AG04449 (cell line): ENCODE results near the gene MIPEP.
"Not testable (repeated sequence)": the region's sequence is repeated elsewhere in the genome, so short reads cannot be mapped to it uniquely, and the experiment has no call there.

Experiments used
- CTCF ChIA-PET: fragments of 350-600 bp; formaldehyde crosslinking; extraction: SDS; loops from one replicate; lab custom pipeline; 2021; ENCODE audit warnings: antibody characterized with exemption; lab: Yijun Ruan, JAX
- POLR2A ChIA-PET: fragments of 400-600, 350-600 bp; formaldehyde crosslinking; extraction: SDS; loops from one replicate; lab custom pipeline; 2020; ENCODE audit warnings: antibody characterized with exemption, inconsistent platforms; lab: Yijun Ruan, JAX
- DNase-seq: peaks from one replicate; pipeline ENCODE4 v3.0.0-alpha.2; 2010; ENCODE audit warnings: low read depth, low spot score
- H3K4me3 ChIP-seq: 2 replicates; pipeline ENCODE4 v1.5.1; 2011; ENCODE audit warnings: low read depth, mild to moderate bottlenecking, control low read depth, low read length
- CTCF ChIP-seq: IDR thresholded peaks from one replicate; pipeline ENCODE4 v1.5.1; 2011; ENCODE audit warnings: mild to moderate bottlenecking, moderate library complexity, low read length, control low read depth, inconsistent platforms; ENCODE audit not compliant: insufficient read depth; ENCODE audit errors: missing control alignments

The MIPEP gene

GRCh38 chr13:23905766-23906165, 16.6 kb upstream of the MIPEP start:
- no peak overlapping the region for H3K4me3 ChIP-seq
- ChIA-PET CTCF (interaction anchor here (1.3 kb wide), 1 partner anchor 13 kb away, joined by 6 read pairs; no protein-coding TSS in a partner anchor), POLR2A (no interaction called here)
- no peak for DNase-seq
- no peak for TF ChIP-seq CTCF

- no peak for DNase-seq
- POLR2A ChIA-PET = no interaction called here
- H3K4me3 ChIP-seq = no peak overlapping the region
- TF ChIP-seq CTCF = no peak
- CTCF ChIA-PET = interaction anchor here (1.2 to 7.4 kb wide), 5 partner anchors 15 to 436 kb away, joined by 3 to 66 read pairs (median 8); partner anchors contain the start of gene MIPEP
Measured at GRCh38 chr13:23903906-23904280, 14.7 kb upstream of the MIPEP start.

GRCh38 chr13:23902975-23903905, 14.0 kb upstream of the MIPEP start:
- no peak for DNase-seq
- no peak for TF ChIP-seq CTCF
- POLR2A ChIA-PET = no interaction called here
- no peak overlapping the region for H3K4me3 ChIP-seq
- CTCF ChIA-PET = interaction anchor here (1.1 to 7.4 kb wide), 8 partner anchors 15 to 439 kb away, joined by 3 to 66 read pairs (median 5); partner anchors contain the start of gene MIPEP

- H3K4me3 ChIP-seq = no peak overlapping the region
- DNase-seq = no peak
- no peak for TF ChIP-seq CTCF
- ChIA-PET POLR2A (no interaction called here), CTCF (interaction anchor here (1.7 to 7.4 kb wide), 4 partner anchors 9 to 433 kb away, joined by 4 to 66 read pairs (median 31); partner anchors contain the start of gene MIPEP)
Measured at GRCh38 chr13:23901365-23901764, 12.2 kb upstream of the MIPEP start.

DNA sequence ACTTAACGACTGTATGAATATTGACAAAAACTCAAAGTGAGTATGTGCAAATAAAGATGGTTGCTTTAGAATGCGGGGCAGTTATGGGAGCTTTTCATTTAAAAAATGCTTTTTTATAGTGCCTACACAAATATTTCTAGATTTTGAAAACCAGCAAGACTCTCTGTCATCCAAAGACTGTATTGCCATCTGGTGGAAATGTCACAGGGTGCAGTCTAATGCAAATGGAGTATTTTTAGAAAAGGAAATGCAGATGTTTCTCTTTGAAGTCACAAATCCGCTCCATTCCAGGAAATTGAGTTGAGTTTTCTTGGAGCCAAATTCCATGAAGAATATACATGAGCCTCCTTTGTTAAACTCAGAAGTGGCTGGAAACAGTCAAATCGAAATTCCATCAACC, 10.4 kb upstream of the MIPEP start:
- DNase-seq = no peak
- no peak overlapping the region for H3K4me3 ChIP-seq
- TF ChIP-seq CTCF = peak; percentile 33
- POLR2A ChIA-PET = no interaction called here
- CTCF ChIA-PET = interaction anchor here (0.6 to 7.4 kb wide), 17 partner anchors 11 to 577 kb away, joined by 3 to 66 read pairs (median 3); partner anchors contain the start of gene MIPEP

GRCh38 chr13:23898101-23898500, 8.9 kb upstream of the MIPEP start:
- no peak for TF ChIP-seq CTCF
- CTCF ChIA-PET = interaction anchor here (1.0 to 7.4 kb wide), 5 partner anchors 10 to 554 kb away, joined by 3 to 66 read pairs (median 5); partner anchors contain the start of gene MIPEP
- no peak for DNase-seq
- POLR2A ChIA-PET = no interaction called here
- no peak overlapping the region for H3K4me3 ChIP-seq

GRCh38 chr13:23897452-23897919, 8.3 kb upstream of the MIPEP start, which contains the start of gene C1QTNF9B:
C1QTNF9B (minus strand) TSS chr13:23897502.
- POLR2A ChIA-PET, H3K4me3 ChIP-seq, DNase-seq: not testable (repeated sequence)
- CTCF ChIA-PET = interaction anchor here (1.0 to 7.4 kb wide), 5 partner anchors 9 to 553 kb away, joined by 3 to 66 read pairs (median 5); partner anchors contain the start of gene MIPEP

- CTCF ChIA-PET, H3K4me3 ChIP-seq, POLR2A ChIA-PET, DNase-seq: not testable (repeated sequence)
Measured at GRCh38 chr13:23894746-23895145, 5.5 kb upstream of the MIPEP start.

DNA sequence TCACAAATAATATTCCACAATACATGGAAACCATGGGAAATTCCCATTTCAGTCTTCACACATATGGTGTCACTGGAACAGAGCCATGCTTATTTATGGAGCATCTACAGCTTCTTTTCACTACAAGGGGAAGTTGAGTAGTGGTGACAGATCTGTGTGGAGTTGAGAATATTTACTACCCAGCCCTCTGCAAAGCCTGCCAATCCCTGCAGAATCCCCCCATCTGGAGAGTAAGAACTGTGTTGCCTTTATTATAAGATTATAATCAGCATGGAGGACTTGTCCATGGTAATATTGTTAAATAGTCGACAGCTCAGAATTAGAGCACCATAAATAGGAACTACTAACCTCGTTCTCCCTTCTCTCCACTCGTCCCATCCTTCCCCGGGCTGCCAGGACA, 4.6 kb upstream of the MIPEP start:
- H3K4me3 ChIP-seq, DNase-seq, CTCF ChIA-PET, POLR2A ChIA-PET: not testable (repeated sequence)
